Lung (tissue), 12 donors: ENCODE data around the gene PSPH. TPM values are rescaled to one million over a fixed set of nuclear protein-coding genes. Genes with fewer than 3 reads are reported as not detected.
A peak's percentile ranks its signal among the peaks of the same experiment; 100 is the strongest.

Source experiments
- ATAC-seq: fragments of 200-7000 bp; cut with Tn5 transposase; one replicate; pipeline ENCODE4 v1.9.1; 2020; ENCODE audit warnings: moderate number of reproducible peaks; ENCODE audit not compliant: insufficient read depth, low FRiP score
- DNase-seq, 3 donors: peaks; one replicate each; pipeline ENCODE4 v3.0.0-alpha.2; 2013 to 2017
- H3K27ac ChIP-seq, 2 donors: one replicate each; pipeline ENCODE4 v1.5.1; 2013; ENCODE audit warnings: mild to moderate bottlenecking in 2 of 2, moderate library complexity in 2 of 2, control low read depth in 1 of 2, inconsistent platforms in 1 of 2, low read depth in 1 of 2, low read length in 1 of 2
- H3K27me3 ChIP-seq, 3 donors: one replicate each; pipeline ENCODE4 v1.5.1; 2013; ENCODE audit warnings: low read length in 2 of 3; ENCODE audit not compliant: control insufficient read depth in 3 of 3, insufficient read depth in 3 of 3
- H3K36me3 ChIP-seq, 4 donors: one replicate each; pipeline ENCODE4 v1.5.1; 2013; ENCODE audit warnings: low read length in 4 of 4, mild to moderate bottlenecking in 1 of 4, moderate library complexity in 1 of 4; ENCODE audit not compliant: control insufficient read depth in 4 of 4, insufficient read depth in 4 of 4
- H3K4me1 ChIP-seq, 5 donors: one replicate each; pipeline ENCODE4 v1.5.1; 2013; ENCODE audit warnings: low read length in 5 of 5, mild to moderate bottlenecking in 2 of 5, moderate library complexity in 1 of 5; ENCODE audit not compliant: control insufficient read depth in 5 of 5, insufficient read depth in 5 of 5
- H3K4me3 ChIP-seq: one replicate; pipeline ENCODE4 v1.5.1; 2013; ENCODE audit warnings: mild to moderate bottlenecking, control low read depth, moderate library complexity
- H3K9ac ChIP-seq, 2 donors: one replicate each; pipeline ENCODE4 v1.5.1; 2013; ENCODE audit warnings: low read length in 2 of 2, control low read depth in 1 of 2; ENCODE audit not compliant: insufficient read depth in 1 of 2
- H3K9me3 ChIP-seq, 4 donors: one replicate each; pipeline ENCODE4 v1.5.1; 2013; ENCODE audit warnings: low read length in 3 of 4, mild to moderate bottlenecking in 1 of 4, moderate library complexity in 1 of 4; ENCODE audit not compliant: control insufficient read depth in 4 of 4, insufficient read depth in 3 of 4
- WGBS, 2 donors: extraction: QIAGEN DNeasy Blood & Tissue Kit; methylation state at CpG; one replicate each; pipeline ENCODE4 v1.1.7; 2013; 5-methylcytosine and 5-hydroxymethylcytosine counted together
- polyA plus RNA-seq, 2 donors: library from polyadenylated mRNA; stranded (reverse); fragments of 200-250 nt; gene quantifications; one replicate each; pipeline ENCODE4 v1.2.1, GENCODE V29; 2013
- total RNA-seq, 2 donors: library from RNA; depleted of rRNA in 1 of 2; stranded (reverse); fragments of >200 nt in 1 of 2; gene quantifications; one replicate each; pipeline ENCODE4 v1.2.1, GENCODE V29; 2014 to 2021
- TF ChIP-seq, protein P1 (sequence below): IDR thresholded peaks from 2 replicates; pipeline ENCODE4 v1.5.1; 2012; ENCODE audit warnings: mild to moderate bottlenecking; ENCODE audit errors: control extremely low read depth, extremely low read depth
- donor health status: control.
- donor health status: control.
- donor health status: Bipolar disorder and iron deficiency.
- donor health status: healthy.
- donor health status: DM: yes; HTN: yes; CAD: no.

PSPH gene
- total and polyA plus RNA-seq, 4 donors, result 5.9 to 18.5 (median 12.3) TPM

GRCh38 chr7:55975988-55976633, 75.1 kb downstream of the PSPH start:
- TF ChIP-seq, protein P1, sequence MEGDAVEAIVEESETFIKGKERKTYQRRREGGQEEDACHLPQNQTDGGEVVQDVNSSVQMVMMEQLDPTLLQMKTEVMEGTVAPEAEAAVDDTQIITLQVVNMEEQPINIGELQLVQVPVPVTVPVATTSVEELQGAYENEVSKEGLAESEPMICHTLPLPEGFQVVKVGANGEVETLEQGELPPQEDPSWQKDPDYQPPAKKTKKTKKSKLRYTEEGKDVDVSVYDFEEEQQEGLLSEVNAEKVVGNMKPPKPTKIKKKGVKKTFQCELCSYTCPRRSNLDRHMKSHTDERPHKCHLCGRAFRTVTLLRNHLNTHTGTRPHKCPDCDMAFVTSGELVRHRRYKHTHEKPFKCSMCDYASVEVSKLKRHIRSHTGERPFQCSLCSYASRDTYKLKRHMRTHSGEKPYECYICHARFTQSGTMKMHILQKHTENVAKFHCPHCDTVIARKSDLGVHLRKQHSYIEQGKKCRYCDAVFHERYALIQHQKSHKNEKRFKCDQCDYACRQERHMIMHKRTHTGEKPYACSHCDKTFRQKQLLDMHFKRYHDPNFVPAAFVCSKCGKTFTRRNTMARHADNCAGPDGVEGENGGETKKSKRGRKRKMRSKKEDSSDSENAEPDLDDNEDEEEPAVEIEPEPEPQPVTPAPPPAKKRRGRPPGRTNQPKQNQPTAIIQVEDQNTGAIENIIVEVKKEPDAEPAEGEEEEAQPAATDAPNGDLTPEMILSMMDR, result no peak
- H3K4me1 ChIP-seq, result peaks cover 0 to 12% (median 6%) of the 10 kb centered on the region in 5 donors
- WGBS, 2 donors, result 85 to 87% methylated on average over 7 of the region's 7 CpGs
- peak overlapping the region in 1 of 2 donors; percentile 60 for H3K27ac ChIP-seq
- ATAC-seq, result no peak
- peaks cover 5 to 23% (median 15%) of the 10 kb centered on the region in 4 donors for H3K36me3 ChIP-seq
- H3K9me3 ChIP-seq, result no peaks in the 10 kb centered on the region
- no peak overlapping the region for H3K4me3 ChIP-seq
- H3K9ac ChIP-seq, result no peak overlapping the region
- DNase-seq, result no peak
- H3K27me3 ChIP-seq, result no peaks in the 10 kb centered on the region

GRCh38 chr7:55973747-55974250, 77.4 kb downstream of the PSPH start:
- Histone ChIP-seq H3K9me3 (no peaks in the 10 kb centered on the region), H3K9ac (no peak overlapping the region), H3K4me1 (peaks cover 0 to 11% (median 7%) of the 10 kb centered on the region in 5 donors), H3K27me3 (no peaks in the 10 kb centered on the region), H3K4me3 (no peak overlapping the region), H3K27ac (peak overlapping the region in 1 of 2 donors; percentile 4), H3K36me3 (peaks cover 0 to 10% (median 5%) of the 10 kb centered on the region in 4 donors)
- no peak for ATAC-seq
- no peak for DNase-seq
- 98% methylated on average over 7 of the region's 7 CpGs for WGBS, 2 donors
- TF ChIP-seq, protein P1, result no peak

- Histone ChIP-seq H3K4me1 (peaks cover 0 to 12% (median 2%) of the 10 kb centered on the region in 5 donors), H3K27ac (peak overlapping the region in 1 of 2 donors; percentile 74), H3K36me3 (peaks cover 0 to 12% (median 9%) of the 10 kb centered on the region in 4 donors), H3K4me3 (no peak overlapping the region), H3K27me3 (no peaks in the 10 kb centered on the region), H3K9ac (no peak overlapping the region), H3K9me3 (no peaks in the 10 kb centered on the region)
- no peak for DNase-seq
- no peak for ATAC-seq
- 62 to 81% methylated on average over 8 of the region's 8 CpGs for WGBS, 2 donors
- TF ChIP-seq, protein P1, result no peak
Measured at GRCh38 chr7:55970978-55971377, 80.3 kb downstream of the PSPH start.
